Measurements from ENCODE around the gene SAMD4A. TPM values are rescaled to one million over a fixed set of nuclear protein-coding genes. Genes with fewer than 3 reads are reported as not detected.

Gene SAMD4A
- total RNA-seq, 1 donor from 2014 or later, result 57.0 TPM

GRCh38 chr14:54772451-54772881, 205.5 kb downstream of the SAMD4A start:
- Mint-ChIP-seq H3K27ac (ENCODE audit: unreplicated experiment) (peak overlapping the region; percentile 97), H3K9me3 (ENCODE audit: low read depth) (no peaks in the 10 kb centered on the region), H3K27me3 (ENCODE audit: low read depth) (no peaks in the 10 kb centered on the region), H3K36me3 (ENCODE audit: low read depth) (peaks cover 10% of the 10 kb centered on the region), H3K4me3 (ENCODE audit: unreplicated experiment) (peak overlapping the region; percentile 29), H3K4me1 (ENCODE audit: low read depth) (peaks cover 61% of the 10 kb centered on the region)
- no peak for DNase-seq (ENCODE audit: low spot score)
- TF ChIP-seq CTCF (IDR thresholded peaks at IDR 0.05), result no peak

- peak; percentile 82 for TF ChIP-seq CTCF (IDR thresholded peaks at IDR 0.05)
- H3K27me3 Mint-ChIP-seq (ENCODE audit: low read depth), result no peaks in the 10 kb centered on the region
- peak overlapping the region; percentile 97 for H3K27ac Mint-ChIP-seq (ENCODE audit: unreplicated experiment)
- peak overlapping the region; percentile 14 for H3K4me3 Mint-ChIP-seq (ENCODE audit: unreplicated experiment)
- peaks cover 14% of the 10 kb centered on the region for H3K36me3 Mint-ChIP-seq (ENCODE audit: low read depth)
- peaks cover 61% of the 10 kb centered on the region for H3K4me1 Mint-ChIP-seq (ENCODE audit: low read depth)
- H3K9me3 Mint-ChIP-seq (ENCODE audit: low read depth), result no peaks in the 10 kb centered on the region
- DNase-seq (ENCODE audit: low spot score), result no peak
Observed at GRCh38 chr14:54773171-54774006, 206.5 kb downstream of the SAMD4A start.

GRCh38 chr14:54774824-54775223, 207.9 kb downstream of the SAMD4A start:
- DNase-seq (ENCODE audit: low spot score), result no peak
- Mint-ChIP-seq H3K27me3 (ENCODE audit: low read depth) (no peaks in the 10 kb centered on the region), H3K4me1 (ENCODE audit: low read depth) (peaks cover 56% of the 10 kb centered on the region), H3K4me3 (ENCODE audit: unreplicated experiment) (no peak overlapping the region), H3K27ac (ENCODE audit: unreplicated experiment) (peak overlapping the region; percentile 75), H3K9me3 (ENCODE audit: low read depth) (no peaks in the 10 kb centered on the region), H3K36me3 (ENCODE audit: low read depth) (peaks cover 13% of the 10 kb centered on the region)
- no peak for TF ChIP-seq CTCF (IDR thresholded peaks at IDR 0.05)

- no peak for TF ChIP-seq CTCF (IDR thresholded peaks at IDR 0.05)
- peak overlapping the region; percentile 81 for H3K27ac Mint-ChIP-seq (ENCODE audit: unreplicated experiment)
- no peak for DNase-seq (ENCODE audit: low spot score)
- no peaks in the 10 kb centered on the region for H3K9me3 Mint-ChIP-seq (ENCODE audit: low read depth)
- no peaks in the 10 kb centered on the region for H3K27me3 Mint-ChIP-seq (ENCODE audit: low read depth)
- peaks cover 16% of the 10 kb centered on the region for H3K36me3 Mint-ChIP-seq (ENCODE audit: low read depth)
- H3K4me1 Mint-ChIP-seq (ENCODE audit: low read depth), result peaks cover 49% of the 10 kb centered on the region
- H3K4me3 Mint-ChIP-seq (ENCODE audit: unreplicated experiment), result no peak overlapping the region
Observed at GRCh38 chr14:54775486-54776140, 208.7 kb downstream of the SAMD4A start.

GRCh38 chr14:54776361-54777001, 209.6 kb downstream of the SAMD4A start:
- Mint-ChIP-seq H3K36me3 (ENCODE audit: low read depth) (peaks cover 16% of the 10 kb centered on the region), H3K27ac (ENCODE audit: unreplicated experiment) (peak overlapping the region; percentile 81), H3K9me3 (ENCODE audit: low read depth) (no peaks in the 10 kb centered on the region), H3K27me3 (ENCODE audit: low read depth) (no peaks in the 10 kb centered on the region), H3K4me3 (ENCODE audit: unreplicated experiment) (no peak overlapping the region), H3K4me1 (ENCODE audit: low read depth) (peaks cover 45% of the 10 kb centered on the region)
- no peak for TF ChIP-seq CTCF (IDR thresholded peaks at IDR 0.05)
- DNase-seq (ENCODE audit: low spot score), result no peak

All from chondrocyte (in vitro differentiated cells).